DND-41 (cell line): ENCODE data around the gene MSI2.
A peak's percentile ranks its signal among the peaks of the same experiment; 100 is the strongest.

Experiments
- ATAC-seq: fragments of 200-7000 bp; cut with Tn5 transposase; 3 replicates; pipeline ENCODE4 v1.9.1; 2021; ENCODE audit warnings: low read depth; ENCODE audit not compliant: insufficient read depth
- DNase-seq: peaks from one replicate; pipeline ENCODE4 v3.0.0-alpha.2; 2020
- H2AFZ ChIP-seq: 2 replicates; pipeline ENCODE4 v1.6.0; 2012; ENCODE audit warnings: low read depth, low read length
- H3K27ac ChIP-seq: 2 replicates; pipeline ENCODE4 v1.5.1; 2012; ENCODE audit warnings: low read length, inconsistent platforms
- H3K27me3 ChIP-seq: fragments of 200-600 bp; sonication (generic); 2 replicates; pipeline ENCODE4 v1.6.0; 2012; ENCODE audit warnings: low read length, mild to moderate bottlenecking, inconsistent platforms; ENCODE audit not compliant: insufficient read depth, poor library complexity
- H3K36me3 ChIP-seq: 2 replicates; pipeline ENCODE4 v1.5.1; 2012; ENCODE audit warnings: low read length, inconsistent platforms; ENCODE audit not compliant: insufficient read depth
- H3K4me1 ChIP-seq: 2 replicates; pipeline ENCODE4 v1.5.1; 2012; ENCODE audit warnings: mild to moderate bottlenecking, low read length; ENCODE audit not compliant: insufficient read depth
- H3K4me2 ChIP-seq: 2 replicates; pipeline ENCODE4 v1.6.0; 2012; ENCODE audit warnings: mild to moderate bottlenecking, moderate library complexity, low read length, inconsistent platforms; ENCODE audit not compliant: insufficient read depth
- H3K4me3 ChIP-seq, 2 experiments: fragments of 200-600 bp in 1 of 2; shearing (Covaris generic) in 1 of 2; 2 replicates each; pipeline ENCODE4 v1.5.1; 2012 to 2016; ENCODE audit warnings: inconsistent platforms in 2 of 2, low read length in 2 of 2, mild to moderate bottlenecking in 2 of 2, low read depth in 1 of 2, moderate library complexity in 1 of 2
- H3K79me2 ChIP-seq: 2 replicates; pipeline ENCODE4 v1.6.0; 2012; ENCODE audit warnings: low read length, inconsistent platforms; ENCODE audit not compliant: insufficient read depth
- H3K9ac ChIP-seq: 2 replicates; pipeline ENCODE4 v1.6.0; 2012; ENCODE audit warnings: low read depth, mild to moderate bottlenecking, inconsistent platforms, low read length, moderate library complexity
- H3K9me3 ChIP-seq: 2 replicates; pipeline ENCODE4 v1.5.1; 2012; ENCODE audit warnings: low read length, moderate library complexity, mild to moderate bottlenecking, inconsistent platforms; ENCODE audit not compliant: insufficient read depth, severe bottlenecking
- H4K20me1 ChIP-seq: 2 replicates; pipeline ENCODE4 v1.6.0; 2012; ENCODE audit warnings: low read length; ENCODE audit not compliant: insufficient read depth
- CTCF ChIP-seq: IDR thresholded peaks from 2 replicates; pipeline ENCODE4 v1.5.1; 2012; ENCODE audit warnings: borderline replicate concordance, low read length, moderate library complexity, mild to moderate bottlenecking; ENCODE audit not compliant: poor library complexity, severe bottlenecking; ENCODE audit errors: extremely low read depth
- EZH2 ChIP-seq: IDR thresholded peaks from 3 replicates; pipeline ENCODE4 v1.6.1; 2012; ENCODE audit warnings: borderline replicate concordance, low read depth, mild to moderate bottlenecking, moderate library complexity, low read length, inconsistent platforms; ENCODE audit not compliant: severe bottlenecking

Gene MSI2

GRCh38 chr17:57357392-57357784 lies 101.1 kb downstream of the MSI2 start:
- H3K9me3 ChIP-seq, result no peaks in the 10 kb centered on the region
- no peak overlapping the region for H2AFZ ChIP-seq
- peaks cover 100% of the 10 kb centered on the region for H3K79me2 ChIP-seq
- no peak overlapping the region for H3K4me3 ChIP-seq
- DNase-seq, result peak; percentile 31
- H3K36me3 ChIP-seq, result peaks cover 90% of the 10 kb centered on the region
- H3K9ac ChIP-seq, result no peak overlapping the region
- H3K27me3 ChIP-seq, result no peaks in the 10 kb centered on the region
- H4K20me1 ChIP-seq, result peaks cover 83% of the 10 kb centered on the region
- TF ChIP-seq CTCF, result no peak
- peaks cover 73% of the 10 kb centered on the region for H3K4me1 ChIP-seq
- ATAC-seq, result peak; percentile 15
- H3K27ac ChIP-seq, result peak overlapping the region; percentile 60
- H3K4me2 ChIP-seq, result peak overlapping the region; percentile 4; the same call in 1 of the 2 replicates

- peak; percentile 67 for DNase-seq
- no peak overlapping the region for H3K4me2 ChIP-seq
These were observed 101.6 kb downstream of the MSI2 start for GRCh38 chr17:57357830-57358430.

GRCh38 chr17:57360266-57360665 lies 103.9 kb downstream of the MSI2 start:
- TF ChIP-seq CTCF (no peak), EZH2 (no peak)
- DNase-seq (no peak), ATAC-seq (no peak)
- H3K27ac ChIP-seq, result peak overlapping the region; percentile 28; the same call in 1 of the 2 replicates
- H3K79me2 ChIP-seq, result peaks cover 100% of the 10 kb centered on the region
- no peaks in the 10 kb centered on the region for H3K9me3 ChIP-seq
- no peak overlapping the region for H2AFZ ChIP-seq
- H4K20me1 ChIP-seq, result peaks cover 78% of the 10 kb centered on the region
- H3K36me3 ChIP-seq, result peaks cover 94% of the 10 kb centered on the region
- no peak overlapping the region for H3K4me3 ChIP-seq
- no peak overlapping the region for H3K4me2 ChIP-seq
- H3K27me3 ChIP-seq, result no peaks in the 10 kb centered on the region
- peaks cover 58% of the 10 kb centered on the region for H3K4me1 ChIP-seq
- no peak overlapping the region for H3K9ac ChIP-seq

More at GRCh38 chr17:57357830-57358430, 101.6 kb downstream of the MSI2 start:
- Histone ChIP-seq H3K9me3 (no peaks in the 10 kb centered on the region), H3K79me2 (peaks cover 100% of the 10 kb centered on the region), H3K36me3 (peaks cover 89% of the 10 kb centered on the region), H3K9ac (no peak overlapping the region), H3K27me3 (no peaks in the 10 kb centered on the region), H3K4me1 (peaks cover 67% of the 10 kb centered on the region), H3K27ac (peak overlapping the region; percentile 60), H2AFZ (no peak overlapping the region), H4K20me1 (peaks cover 82% of the 10 kb centered on the region), H3K4me3 (no peak overlapping the region)
- peak; percentile 73 for ATAC-seq
- TF ChIP-seq CTCF (no peak), EZH2 (no peak)
